Lower leg skin (tissue), 3 donors: Measurements from ENCODE around the gene WDHD1.

Experiments used
- POLR2A ChIP-seq, 2 donors: fragments of 450-650 bp; IDR thresholded peaks; one replicate each; pipeline ENCODE4 v1.6.1; 2016 to 2017; ENCODE audit warnings: antibody characterized with exemption in 2 of 2, mild to moderate bottlenecking in 1 of 2, moderate library complexity in 1 of 2
- TF ChIP-seq, protein P1 (sequence below), 3 donors: fragments of 450-650 bp; IDR thresholded peaks; one replicate each; pipeline ENCODE4 v1.5.1; 2016; ENCODE audit warnings: antibody characterized with exemption in 3 of 3, mild to moderate bottlenecking in 3 of 3, moderate library complexity in 2 of 3

DNA sequence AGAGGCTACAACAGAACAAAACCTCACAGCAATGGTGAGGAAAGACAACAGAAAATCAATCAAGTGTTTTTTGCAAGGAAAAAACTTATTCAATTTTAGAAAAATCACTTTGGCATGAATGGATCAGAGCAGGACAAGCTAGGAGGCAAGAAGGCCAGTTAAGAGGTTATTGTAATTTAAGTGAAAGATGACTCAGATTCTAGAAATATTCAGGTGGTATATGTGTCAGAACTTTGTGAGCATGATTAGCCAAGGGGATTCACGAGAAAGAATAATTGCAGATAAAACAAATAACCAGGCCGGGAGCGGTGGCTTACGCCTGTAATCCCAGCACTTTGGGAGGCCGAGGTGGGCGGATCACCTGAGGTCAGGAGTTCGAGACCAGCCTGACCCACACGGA lies 137.0 kb downstream of the WDHD1 start:
- TF ChIP-seq, protein P1, sequence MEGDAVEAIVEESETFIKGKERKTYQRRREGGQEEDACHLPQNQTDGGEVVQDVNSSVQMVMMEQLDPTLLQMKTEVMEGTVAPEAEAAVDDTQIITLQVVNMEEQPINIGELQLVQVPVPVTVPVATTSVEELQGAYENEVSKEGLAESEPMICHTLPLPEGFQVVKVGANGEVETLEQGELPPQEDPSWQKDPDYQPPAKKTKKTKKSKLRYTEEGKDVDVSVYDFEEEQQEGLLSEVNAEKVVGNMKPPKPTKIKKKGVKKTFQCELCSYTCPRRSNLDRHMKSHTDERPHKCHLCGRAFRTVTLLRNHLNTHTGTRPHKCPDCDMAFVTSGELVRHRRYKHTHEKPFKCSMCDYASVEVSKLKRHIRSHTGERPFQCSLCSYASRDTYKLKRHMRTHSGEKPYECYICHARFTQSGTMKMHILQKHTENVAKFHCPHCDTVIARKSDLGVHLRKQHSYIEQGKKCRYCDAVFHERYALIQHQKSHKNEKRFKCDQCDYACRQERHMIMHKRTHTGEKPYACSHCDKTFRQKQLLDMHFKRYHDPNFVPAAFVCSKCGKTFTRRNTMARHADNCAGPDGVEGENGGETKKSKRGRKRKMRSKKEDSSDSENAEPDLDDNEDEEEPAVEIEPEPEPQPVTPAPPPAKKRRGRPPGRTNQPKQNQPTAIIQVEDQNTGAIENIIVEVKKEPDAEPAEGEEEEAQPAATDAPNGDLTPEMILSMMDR (IDR thresholded peaks at IDR 0.05), result no peak
- no peak for TF ChIP-seq POLR2A (IDR thresholded peaks at IDR 0.05)
